NCI-H524 treated with DMSO at 0.1 percent for 48 hours (cell line): ENCODE data around the gene B4GALT2.

Source experiments
- DNase-seq: peaks from one replicate; lab custom pipeline; 2025; lab: John Stamatoyannopoulos, UW

Gene B4GALT2

DNA sequence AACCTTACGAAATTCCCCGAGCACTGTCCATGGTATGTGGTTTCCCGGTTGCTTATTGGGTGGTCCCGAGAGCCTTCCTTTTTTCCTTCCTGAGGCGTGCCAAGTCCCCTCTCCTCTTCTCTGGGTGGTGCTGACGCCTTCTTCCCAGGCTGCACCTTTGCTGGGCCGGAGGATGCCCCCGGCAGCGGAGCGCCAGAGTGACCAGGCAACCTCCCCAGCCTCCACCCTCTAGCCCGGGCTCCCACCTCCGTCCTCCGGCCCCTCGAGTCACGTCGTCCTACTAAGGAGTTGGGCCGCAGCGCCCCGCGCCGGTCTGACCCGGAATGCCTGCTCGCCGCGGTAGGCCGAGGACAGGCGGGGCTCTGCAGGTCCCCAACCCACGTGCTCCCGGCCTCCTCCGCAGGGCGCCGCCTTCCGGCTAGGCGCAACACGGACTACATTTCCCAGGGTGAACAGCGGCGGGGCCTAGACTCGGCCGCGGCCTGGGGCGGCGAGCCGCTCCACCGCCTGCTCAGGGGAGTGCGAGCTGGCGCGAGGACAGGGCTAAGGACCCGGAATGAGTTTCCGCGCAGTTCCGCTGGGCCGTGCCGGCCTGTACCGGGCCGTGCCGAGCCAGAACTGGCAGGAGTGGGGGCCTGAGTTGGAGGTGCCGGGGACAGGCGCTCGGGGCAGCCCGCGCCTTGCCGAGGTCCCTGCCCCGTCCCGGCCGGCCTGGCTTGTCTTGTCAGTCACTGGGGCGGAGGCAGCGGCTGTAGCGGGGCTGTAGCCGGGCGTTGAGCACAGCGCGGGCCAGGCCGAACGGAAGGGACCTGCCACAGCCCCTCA lies 32.6 kb upstream of the B4GALT2 start, which contains the start of gene IPO13:
Gene IPO13 (plus strand): TSS at position 715 of the 825 bp plus-strand sequence. CDS start 651 bp downstream, outside the sequence.
- peak; percentile 61 for DNase-seq

DNA sequence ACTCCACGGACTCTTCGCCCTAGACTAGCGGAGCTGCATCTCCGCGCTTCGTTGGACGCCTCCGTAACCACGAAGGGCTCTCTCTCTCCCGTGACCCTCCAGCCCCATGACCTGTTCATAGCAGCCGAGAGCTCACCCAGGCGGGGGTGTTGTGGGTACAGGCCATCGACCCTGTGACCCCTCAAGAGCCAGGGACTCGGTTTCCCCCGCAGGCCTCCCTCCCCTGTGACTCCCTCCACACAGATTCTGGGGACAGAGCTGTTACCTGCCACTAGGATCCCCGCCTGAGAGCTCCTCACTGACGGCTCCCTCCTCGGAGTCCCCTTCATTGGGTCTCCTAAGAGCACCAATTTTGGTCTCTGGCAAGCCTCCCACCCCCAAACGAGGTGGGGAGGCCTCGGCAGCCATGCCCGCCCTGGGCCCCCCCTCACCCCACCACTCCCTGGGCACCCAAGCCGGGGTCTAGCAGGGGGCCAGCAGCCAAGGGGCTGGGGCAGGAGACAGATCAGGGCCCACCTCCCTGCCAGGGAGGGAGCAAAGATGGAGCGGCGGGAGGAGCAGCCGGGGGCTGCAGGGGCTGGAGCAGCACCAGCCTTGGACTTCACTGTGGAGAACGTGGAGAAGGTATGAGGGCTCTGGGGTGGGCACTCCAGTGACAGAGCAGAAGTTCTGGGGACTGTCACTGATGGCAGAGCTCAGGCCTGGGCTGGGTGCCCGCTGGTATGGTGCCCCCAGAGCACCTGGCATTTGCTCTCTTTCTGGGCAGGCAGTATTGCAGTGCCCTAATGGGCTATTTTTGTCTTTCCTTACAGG lies 31.7 kb upstream of the B4GALT2 start:
- DNase-seq = no peak

DNA sequence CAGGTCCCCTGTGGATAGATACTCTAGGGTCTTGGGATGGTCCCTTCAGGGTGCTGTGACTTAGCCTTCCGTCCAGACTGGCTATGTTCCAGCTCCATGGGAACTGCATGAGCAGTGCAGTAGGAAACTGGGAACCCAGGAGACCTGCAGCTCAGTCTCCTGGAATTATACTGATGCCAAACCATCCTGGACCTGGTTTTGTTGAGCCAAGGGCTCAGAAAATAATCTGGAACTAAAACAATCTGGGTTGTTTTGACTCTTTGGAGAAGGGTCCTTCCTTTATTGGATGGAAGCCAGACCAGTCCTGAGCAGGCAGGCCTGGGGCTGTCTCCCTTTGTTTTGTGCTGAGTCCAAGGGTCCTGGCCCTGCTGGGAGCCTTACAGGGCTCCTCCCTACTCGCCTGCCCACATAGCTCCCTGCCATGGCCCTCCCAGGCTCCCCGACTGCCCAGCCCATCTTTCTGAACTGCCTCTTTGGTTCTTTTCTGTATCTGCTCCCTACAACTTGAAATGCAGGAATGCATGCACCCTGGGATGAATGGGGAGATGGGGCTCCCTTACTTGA lies 31.1 kb upstream of the B4GALT2 start:
- DNase-seq = no peak

DNA sequence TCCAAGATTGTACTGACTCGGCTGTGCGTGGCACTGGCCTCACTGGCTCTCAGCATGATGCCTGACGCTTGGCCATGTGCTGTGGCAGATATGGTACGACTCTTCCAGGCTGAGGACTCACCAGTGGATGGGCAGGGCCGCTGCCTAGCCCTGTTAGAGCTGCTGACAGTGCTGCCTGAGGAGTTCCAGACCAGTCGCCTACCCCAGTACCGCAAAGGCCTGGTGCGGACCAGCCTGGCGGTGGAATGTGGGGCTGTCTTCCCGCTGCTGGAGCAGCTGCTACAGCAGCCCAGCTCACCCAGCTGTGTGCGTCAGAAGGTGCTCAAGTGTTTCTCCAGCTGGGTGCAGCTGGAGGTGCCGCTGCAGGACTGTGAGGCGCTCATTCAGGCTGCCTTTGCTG lies 29.3 kb upstream of the B4GALT2 start:
- DNase-seq = no peak

DNA sequence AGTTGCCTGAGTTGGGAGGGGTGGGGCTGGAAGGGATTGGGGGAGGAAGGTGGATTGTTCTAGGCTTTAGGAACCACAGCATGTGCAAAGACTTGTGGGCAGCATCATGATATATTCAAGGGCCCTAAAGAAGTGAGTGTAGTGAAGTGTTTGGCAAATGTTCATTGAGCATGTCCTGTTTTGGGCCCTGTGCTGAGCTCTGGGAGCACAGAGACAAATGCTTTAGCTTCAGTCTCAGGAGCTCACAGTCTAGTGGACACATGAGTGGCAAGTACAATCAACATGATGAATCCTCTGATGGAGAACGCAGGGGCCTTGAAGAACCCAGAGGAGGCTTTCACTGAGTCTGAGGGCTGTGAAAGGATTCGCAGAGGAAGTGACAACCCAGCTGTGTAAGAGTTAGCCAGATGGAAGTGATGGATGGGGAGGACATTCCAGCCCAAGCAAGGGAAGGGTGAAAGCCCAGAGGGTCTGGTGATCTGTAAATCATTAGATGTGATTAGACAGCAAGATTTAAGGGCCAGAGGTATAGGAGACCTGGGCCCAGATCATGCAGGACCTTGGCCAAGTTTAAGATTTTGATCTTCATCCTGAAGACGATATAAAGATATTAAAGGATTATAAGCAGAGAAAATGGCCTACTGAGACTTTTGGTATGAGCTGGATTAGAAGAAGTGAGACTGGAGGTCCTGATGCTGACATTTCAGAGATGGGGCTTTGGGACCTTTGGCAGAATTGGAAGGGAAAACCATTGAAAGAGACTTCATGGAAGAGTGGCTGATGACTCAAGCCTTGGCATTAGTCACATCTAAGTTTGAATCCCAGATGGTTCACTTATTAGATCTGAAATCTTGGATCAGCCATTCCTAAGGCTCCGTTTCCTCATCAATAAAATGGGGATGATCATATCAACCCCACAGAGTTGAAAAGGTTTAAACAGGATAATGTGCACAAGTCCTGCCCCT lies 27.7 kb upstream of the B4GALT2 start:
- no peak for DNase-seq

DNA sequence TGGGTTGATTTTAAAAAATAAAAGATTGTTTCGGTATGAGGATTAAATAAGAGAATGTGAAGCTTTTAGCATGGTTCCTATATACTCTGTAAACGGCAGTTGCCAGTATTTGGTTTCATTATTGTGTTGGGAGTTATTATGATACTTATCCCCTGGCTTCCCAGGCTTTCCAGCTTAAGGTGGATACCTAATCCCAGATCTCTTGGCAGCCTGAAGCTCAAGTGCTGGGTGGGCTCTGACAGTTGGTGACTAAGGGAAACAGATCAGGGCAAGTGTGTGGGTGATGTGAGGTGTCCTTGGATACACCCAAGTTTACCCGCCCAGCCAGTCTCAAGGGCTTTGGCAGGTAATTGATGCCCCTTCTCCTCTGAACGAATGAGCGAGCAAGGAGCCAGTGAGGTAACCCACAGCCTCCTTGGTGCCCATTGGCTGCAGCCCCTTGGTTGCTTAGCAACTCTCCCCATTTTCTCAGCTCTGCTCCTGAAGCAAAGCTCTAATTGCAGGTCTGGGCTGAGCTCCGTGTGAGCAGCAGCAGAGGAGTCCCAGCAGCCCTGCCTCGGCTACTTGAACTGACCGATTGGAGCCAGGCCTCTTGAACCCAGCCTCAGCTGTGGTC lies 26.2 kb upstream of the B4GALT2 start:
- peak; percentile 95 for DNase-seq

DNA sequence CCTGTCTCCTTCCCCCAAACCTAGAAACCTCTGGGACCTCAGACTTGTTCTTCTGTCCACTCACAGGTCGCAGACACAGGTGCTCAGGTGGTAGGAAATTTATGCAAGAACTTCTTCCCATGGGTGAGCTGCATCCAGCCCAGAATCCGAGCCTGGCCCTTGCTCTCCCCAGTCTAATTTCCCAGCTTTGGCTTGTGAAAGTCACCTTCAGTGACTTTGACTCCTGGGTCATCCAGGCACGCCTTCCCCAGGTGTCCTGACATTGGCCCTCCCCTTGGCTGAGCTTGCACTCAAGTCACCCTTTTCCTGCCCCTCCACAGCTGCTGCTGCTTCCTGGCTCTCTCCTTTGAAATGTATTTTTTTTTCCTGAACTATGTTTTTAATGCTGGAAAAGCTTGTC lies 25.6 kb upstream of the B4GALT2 start:
- DNase-seq = no peak

DNA sequence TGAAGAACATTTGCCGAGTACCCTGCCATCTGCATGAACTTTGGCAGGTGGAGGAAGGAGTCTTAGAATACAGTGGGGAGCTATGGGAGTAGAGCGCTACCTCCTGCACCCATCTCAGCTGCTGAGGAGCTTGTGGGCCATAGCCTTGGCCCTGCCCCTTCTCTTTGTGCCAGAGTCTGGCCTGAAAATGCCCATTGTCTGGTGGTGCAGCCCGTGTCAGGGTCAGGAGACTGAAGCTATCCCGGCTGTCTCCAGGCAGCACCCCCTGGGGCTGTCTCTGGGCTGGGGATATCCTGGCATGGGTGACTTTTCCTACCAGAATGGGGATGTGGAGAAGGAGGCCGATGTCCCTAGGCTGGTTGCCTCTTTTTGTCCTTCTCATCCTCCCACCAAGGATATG lies 25.0 kb upstream of the B4GALT2 start:
- no peak for DNase-seq

DNA sequence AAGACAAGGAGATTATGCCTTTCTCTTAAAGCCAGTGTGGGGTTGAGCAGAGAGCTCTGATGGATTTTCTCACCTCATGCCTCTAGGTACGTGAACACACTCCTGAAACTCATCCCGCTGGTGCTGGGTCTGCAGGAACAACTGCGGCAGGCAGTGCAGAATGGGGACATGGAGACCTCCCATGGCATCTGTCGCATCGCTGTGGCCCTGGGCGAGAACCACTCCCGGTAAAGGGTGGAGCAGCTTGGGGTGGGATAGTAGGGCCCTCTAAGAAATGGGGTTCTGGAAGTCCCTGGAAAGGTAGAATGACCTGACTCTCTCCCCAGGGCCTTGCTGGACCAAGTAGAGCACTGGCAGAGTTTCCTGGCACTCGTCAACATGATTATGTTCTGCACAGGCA lies 22.8 kb upstream of the B4GALT2 start:
- no peak for DNase-seq

DNA sequence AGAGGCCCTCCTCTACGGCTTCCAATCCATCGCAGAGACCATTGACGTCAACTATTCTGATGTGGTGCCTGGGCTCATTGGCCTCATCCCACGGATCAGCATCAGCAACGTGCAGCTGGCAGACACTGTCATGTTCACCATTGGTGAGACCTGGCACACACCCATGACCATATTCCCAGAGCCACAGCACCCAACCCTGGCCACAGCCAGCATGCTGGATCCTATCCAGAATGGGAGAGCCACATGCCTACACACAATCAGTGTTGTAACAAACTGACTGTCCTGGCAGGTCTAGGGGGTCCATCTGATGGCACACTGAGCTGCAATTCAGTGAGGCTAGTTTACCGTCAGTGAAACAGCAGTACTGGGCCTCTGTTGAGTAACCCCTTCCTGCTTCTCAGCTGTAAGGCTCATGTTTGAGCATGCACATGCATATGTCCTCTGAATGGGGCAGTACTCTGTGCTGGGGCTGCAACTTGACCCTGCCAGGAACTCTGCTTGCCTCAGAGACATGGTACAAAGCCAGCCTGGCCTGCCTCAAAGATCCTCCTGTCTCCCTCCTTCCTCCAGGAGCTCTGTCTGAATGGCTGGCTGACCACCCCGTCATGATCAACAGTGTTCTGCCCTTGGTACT lies 21.5 kb upstream of the B4GALT2 start:
- DNase-seq = no peak

DNA sequence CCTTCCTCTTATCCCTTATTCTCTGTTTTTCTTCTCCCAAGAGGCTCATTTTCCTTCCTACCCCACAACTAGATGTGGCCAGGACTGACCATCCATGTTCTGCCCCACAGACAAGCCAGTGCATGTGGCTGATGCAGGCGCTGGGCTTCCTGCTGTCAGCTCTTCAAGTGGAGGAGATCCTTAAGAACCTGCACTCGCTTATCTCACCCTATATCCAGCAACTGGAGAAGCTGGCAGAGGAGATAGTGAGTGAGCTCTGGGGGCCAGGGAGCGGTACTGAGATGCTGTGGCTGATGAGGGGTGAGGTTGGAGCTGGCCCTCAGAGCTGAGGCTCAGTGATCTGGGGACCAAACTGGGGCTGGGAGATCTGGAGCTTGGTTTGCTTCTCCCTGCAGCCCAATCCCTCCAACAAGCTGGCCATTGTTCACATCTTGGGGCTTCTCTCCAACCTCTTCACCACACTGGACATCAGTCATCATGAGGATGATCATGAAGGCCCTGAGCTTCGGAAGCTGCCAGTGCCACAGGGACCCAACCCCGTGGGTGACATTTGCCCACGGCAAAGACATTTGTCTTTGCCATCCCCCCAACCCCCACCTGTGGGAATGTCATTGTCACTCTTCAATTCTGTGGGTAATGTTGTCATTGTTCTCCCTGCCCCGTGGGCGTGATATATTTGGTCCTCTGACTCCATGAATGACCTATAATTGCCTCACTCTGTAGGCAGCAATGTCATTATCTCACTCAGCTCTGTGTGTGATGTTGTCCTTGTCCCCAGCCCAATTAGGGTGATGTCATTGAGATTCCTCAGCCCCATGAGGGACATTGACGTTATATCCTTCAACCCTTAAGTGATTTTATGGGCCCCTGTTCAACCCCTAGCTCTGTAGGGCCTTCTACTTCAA lies 20.4 kb upstream of the B4GALT2 start:
- DNase-seq = no peak

DNA sequence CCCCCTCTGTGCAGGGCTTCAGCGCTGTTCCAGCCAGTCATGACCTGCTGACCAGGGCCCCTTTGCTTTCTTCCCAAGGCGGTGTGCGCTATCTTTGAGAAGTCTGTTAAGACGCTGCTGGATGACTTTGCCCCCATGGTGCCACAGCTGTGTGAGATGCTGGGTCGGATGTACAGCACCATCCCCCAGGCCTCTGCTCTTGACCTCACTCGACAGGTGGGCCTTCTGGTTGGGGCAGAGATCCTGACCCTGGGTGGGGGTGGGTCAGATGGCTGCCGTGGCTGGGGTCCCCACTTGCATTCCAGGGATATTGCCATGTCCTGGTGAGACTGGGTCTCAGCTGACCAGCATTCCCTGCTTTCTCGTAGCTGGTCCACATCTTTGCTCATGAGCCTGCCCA lies 18.2 kb upstream of the B4GALT2 start:
- DNase-seq = no peak

DNA sequence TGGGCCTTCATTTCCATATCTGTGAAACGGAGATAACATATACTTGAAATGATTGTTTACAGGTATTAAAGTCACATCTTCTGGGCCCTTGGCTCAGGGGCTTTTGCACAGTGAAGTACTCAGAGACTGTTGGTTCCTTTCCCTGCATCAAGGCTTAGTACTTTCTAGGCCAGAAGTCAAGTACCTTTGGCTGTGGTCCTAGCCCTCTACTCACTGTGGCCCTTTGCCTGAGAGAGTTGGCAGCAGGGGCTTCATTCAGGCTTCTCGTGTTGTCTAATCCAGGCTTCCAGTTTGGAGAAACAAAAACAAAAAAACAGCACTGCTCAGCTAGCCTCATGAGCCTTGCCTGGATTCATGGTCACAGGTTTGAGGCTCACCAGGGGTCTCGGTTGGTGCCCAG lies 17.3 kb upstream of the B4GALT2 start:
- no peak for DNase-seq

DNA sequence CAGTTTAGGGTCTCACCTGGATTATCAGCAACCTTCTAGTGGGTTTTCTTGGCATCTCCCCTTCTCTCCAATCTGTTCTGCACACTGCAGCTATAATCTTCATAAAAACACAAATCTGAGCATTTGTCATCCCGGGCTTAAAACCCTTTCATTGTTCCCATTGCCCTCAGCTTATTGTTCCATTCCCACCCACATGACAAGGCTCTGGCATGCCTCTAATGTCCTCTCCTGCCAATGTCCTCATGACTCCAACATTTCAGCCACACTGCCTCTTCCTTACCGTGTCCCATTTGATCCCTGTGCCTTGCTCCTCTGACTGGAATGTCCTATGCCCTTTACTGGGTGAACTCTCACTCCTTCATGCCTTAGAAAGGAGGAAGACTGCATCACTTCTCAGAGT lies 16.7 kb upstream of the B4GALT2 start:
- DNase-seq = no peak

DNA sequence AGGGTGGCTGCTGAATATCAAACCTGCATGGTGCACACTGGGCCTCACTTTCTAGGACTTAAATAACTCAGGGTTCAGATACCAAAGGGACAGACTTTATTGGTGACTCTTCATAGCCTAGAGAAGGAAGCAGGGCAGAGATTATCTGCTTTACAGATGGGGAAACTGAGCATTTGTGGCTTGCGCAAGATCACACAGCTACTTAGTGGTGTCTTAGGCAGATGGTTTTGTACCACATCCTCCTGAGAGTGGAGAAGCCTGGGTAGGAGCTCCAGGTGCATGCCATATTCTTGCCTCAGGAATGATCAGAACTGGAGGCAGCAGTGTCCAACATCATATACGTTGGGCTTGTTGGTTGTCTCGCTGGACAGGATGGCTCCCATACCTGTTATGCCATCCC lies 16.0 kb upstream of the B4GALT2 start:
- DNase-seq = no peak

DNA sequence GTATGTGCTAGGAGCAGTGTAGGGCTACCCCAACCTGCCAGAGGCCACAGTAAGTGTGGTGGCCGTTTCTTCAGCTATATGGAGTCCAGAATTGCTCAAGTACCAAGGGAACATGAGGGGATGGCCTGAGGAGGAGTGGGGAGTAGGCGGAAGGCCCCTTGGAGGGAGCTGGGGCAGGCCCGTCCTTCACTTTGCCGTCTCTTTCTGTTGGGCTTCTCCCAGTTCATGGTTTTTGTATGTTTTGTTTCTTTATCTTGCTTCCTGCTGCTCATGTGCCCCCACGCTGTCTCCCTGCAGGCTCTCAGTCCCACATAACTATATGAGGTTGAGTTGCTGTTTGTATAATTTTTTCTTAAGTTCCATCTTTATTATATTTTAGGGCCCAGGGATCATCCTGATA lies 15.1 kb upstream of the B4GALT2 start:
- DNase-seq = no peak

DNA sequence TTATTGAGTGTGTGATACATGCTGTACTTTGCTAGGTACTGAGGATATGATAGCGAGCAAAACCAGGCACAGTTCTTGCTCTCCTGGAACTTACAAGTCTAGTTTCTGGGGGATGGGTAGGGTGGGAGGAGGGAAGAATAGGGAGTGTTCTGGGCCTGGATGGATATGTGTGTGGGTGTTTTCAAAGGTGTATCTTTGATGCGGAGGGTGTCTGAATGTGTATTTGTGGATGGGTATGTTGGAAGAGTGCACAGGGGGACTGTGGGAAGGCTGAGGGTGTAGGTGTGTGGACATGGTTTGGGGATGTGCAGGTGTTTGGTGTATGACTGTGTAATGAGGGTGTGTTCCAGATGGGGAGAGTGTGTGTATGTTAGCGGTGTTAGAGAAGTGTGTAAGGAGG lies 13.7 kb upstream of the B4GALT2 start:
- no peak for DNase-seq

DNA sequence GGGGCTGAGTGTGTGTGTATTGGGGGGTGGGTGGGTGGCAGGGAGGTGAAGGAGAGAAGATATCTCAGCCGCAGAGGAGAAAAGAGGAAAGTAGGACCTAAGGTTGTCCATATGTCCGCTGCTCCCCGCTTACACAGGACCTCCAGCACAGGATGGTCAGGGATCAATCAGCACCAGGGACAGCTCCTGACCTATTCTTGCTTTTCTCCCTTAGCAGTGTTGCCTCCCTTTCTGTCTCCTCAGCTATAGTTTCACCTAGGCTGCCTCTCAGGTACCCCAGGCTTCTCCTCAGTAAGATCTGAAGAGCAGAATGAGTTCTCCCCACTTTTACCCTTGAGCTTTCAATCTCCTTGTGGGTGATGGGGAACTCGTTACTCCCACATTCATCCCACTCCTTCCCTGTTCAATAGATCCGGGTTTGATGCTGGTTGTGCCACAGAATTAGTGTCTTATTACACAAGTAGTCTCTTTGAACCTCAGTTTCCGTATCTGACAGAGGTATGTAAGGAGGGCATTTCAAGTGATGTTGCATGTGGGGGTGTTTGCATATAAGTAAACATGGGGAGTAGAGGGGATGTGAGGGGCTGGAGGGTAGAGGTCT lies 10.6 kb upstream of the B4GALT2 start:
- DNase-seq = no peak

DNA sequence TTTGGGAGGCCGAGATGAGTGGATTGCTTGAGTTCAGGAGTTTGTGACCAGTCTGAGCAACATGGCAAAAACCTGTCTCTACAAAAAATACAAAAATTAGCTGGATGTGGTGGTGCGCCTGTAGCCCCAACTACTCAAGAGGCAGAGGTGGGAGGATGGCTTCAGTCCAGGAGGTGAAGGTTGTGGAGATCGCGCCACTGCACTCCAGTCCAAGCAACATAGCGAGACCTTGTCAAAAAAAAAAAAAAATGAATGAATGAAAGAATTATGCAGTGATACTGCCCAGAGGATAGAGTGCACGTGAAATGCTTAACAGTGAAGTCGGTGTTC lies 9.6 kb upstream of the B4GALT2 start:
- no peak for DNase-seq
